Keratinocyte (primary cell): ENCODE measurements around the gene NIPSNAP2. TPM values are rescaled to one million over a fixed set of nuclear protein-coding genes. Genes with fewer than 3 reads are reported as not detected.
"Not testable (repeated sequence)": the region's sequence is repeated elsewhere in the genome, so short reads cannot be mapped to it uniquely, and the experiment has no call there.

Source experiments
- DNase-seq: peaks from one replicate; pipeline ENCODE4 v3.0.0-alpha.2; 2011; ENCODE audit warnings: low read depth, missing footprints, low spot score
- FAIRE-seq: peaks from 2 replicates; lab custom pipeline; 2011; peaks lifted over from hg19 to GRCh38; lab: Jason Lieb, UNC
- H2AFZ ChIP-seq: 2 replicates; pipeline ENCODE4 v1.6.0; 2012; ENCODE audit warnings: low read length, control low read depth, inconsistent platforms; ENCODE audit not compliant: control insufficient read depth
- H3K27ac ChIP-seq: 2 replicates; pipeline ENCODE4 v1.5.1; 2011; ENCODE audit warnings: low read length; ENCODE audit not compliant: control insufficient read depth, insufficient read depth
- H3K27me3 ChIP-seq: 3 replicates; pipeline ENCODE4 v1.6.0; 2011; ENCODE audit warnings: low read length; ENCODE audit not compliant: control insufficient read depth, insufficient read depth; ENCODE audit errors: extremely low read depth
- H3K36me3 ChIP-seq, 2 experiments: 2 replicates in 1 of 2; 3 replicates in 1 of 2; pipeline ENCODE4 v1.5.1; 2011; ENCODE audit warnings: low read length in 2 of 2, mild to moderate bottlenecking in 1 of 2; ENCODE audit not compliant: control insufficient read depth in 2 of 2, insufficient read depth in 2 of 2; ENCODE audit errors: extremely low read depth in 1 of 2
- H3K4me1 ChIP-seq: 3 replicates; pipeline ENCODE4 v1.5.1; 2011; ENCODE audit warnings: low read length; ENCODE audit not compliant: control insufficient read depth, insufficient read depth; ENCODE audit errors: extremely low read depth
- H3K4me2 ChIP-seq: 3 replicates; pipeline ENCODE4 v1.6.0; 2011; ENCODE audit warnings: low read depth, low read length; ENCODE audit not compliant: control insufficient read depth, insufficient read depth; ENCODE audit errors: extremely low read depth
- H3K4me3 ChIP-seq, 3 experiments: fragments of 200-600 bp in 1 of 3; sonication (generic) in 1 of 3; 2 replicates in 2 of 3; 3 replicates in 1 of 3; pipeline ENCODE4 v1.5.1; 2011 to 2016; ENCODE audit warnings: low read length in 3 of 3, mild to moderate bottlenecking in 3 of 3, control low read depth in 2 of 3, inconsistent platforms in 1 of 3, low read depth in 1 of 3, mixed read lengths in 1 of 3, mixed run types in 1 of 3, moderate library complexity in 1 of 3; ENCODE audit not compliant: control insufficient read depth in 2 of 3, insufficient read depth in 2 of 3; ENCODE audit errors: extremely low read depth in 1 of 3
- H3K79me2 ChIP-seq: 2 replicates; pipeline ENCODE4 v1.6.0; 2012; ENCODE audit warnings: low read length; ENCODE audit not compliant: control insufficient read depth, insufficient read depth
- H3K9ac ChIP-seq: 3 replicates; pipeline ENCODE4 v1.6.0; 2011; ENCODE audit warnings: low read length; ENCODE audit not compliant: control insufficient read depth, insufficient read depth; ENCODE audit errors: extremely low read depth
- H3K9me1 ChIP-seq: 3 replicates; pipeline ENCODE4 v1.6.0; 2011; ENCODE audit warnings: low read length; ENCODE audit not compliant: control insufficient read depth, insufficient read depth; ENCODE audit errors: extremely low read depth
- H3K9me3 ChIP-seq: 2 replicates; pipeline ENCODE4 v1.5.1; 2012; ENCODE audit warnings: low read depth, low read length; ENCODE audit not compliant: control insufficient read depth
- H4K20me1 ChIP-seq: 3 replicates; pipeline ENCODE4 v1.6.0; 2011; ENCODE audit warnings: low read length; ENCODE audit not compliant: control insufficient read depth, insufficient read depth; ENCODE audit errors: extremely low read depth
- CTCF ChIP-seq, 3 experiments: IDR thresholded peaks in 1 of 3; conservative IDR thresholded peaks in 1 of 3; optimal IDR thresholded peaks in 1 of 3; 2 replicates in 2 of 3; 3 replicates in 1 of 3; pipeline versions ENCODE3 to v1.5.1; 2011; ENCODE audit warnings: low read length in 3 of 3, mild to moderate bottlenecking in 3 of 3, moderate library complexity in 2 of 3, control low read depth in 1 of 3, inconsistent platforms in 1 of 3; ENCODE audit not compliant: insufficient read depth in 2 of 3; ENCODE audit errors: extremely low read depth in 1 of 3
- EZH2 ChIP-seq: IDR thresholded peaks from one replicate; pipeline ENCODE4 v1.6.1; 2012; ENCODE audit warnings: inconsistent platforms, mild to moderate bottlenecking, low read length, moderate library complexity
- dilution Hi-C: fragments of 300-500 bp; cut with MboI; formaldehyde crosslinking; loops from one replicate; pipeline ENCODE4 v1.7.0; 2020; ENCODE audit warnings: low sequenced_read_pairs; ENCODE audit not compliant: extremely low pct_ligation_motif_present
- polyA plus RNA-seq, 5 experiments: library from polyadenylated mRNA; depleted of rRNA in 3 of 5; stranded (reverse) in 3 of 5; stranded (forward) in 1 of 5; unstranded in 1 of 5; fragments of >200 nt; gene quantifications; 1 replicate in 1 of 5; 2 replicates in 3 of 5; 3 replicates in 1 of 5; pipeline versions ENCODE4 v1.2.1 to v1.2.3, GENCODE V29; 2011 to 2012; ENCODE audit warnings: missing spikeins in 2 of 5, low read depth in 1 of 5, low replicate concordance in 1 of 5

NIPSNAP2 gene
- polyA plus RNA-seq, 1 donor (not counting 4 experiments of a cell fraction or from before 2014, with no cell fraction given), result 64.7 TPM

- Histone ChIP-seq H4K20me1 (no peaks in the 10 kb centered on the region), H3K27ac (no peak overlapping the region), H3K4me2 (no peak overlapping the region), H3K9me1 (no peaks in the 10 kb centered on the region), H3K79me2 (no peaks in the 10 kb centered on the region), H2AFZ (no peak overlapping the region), H3K4me1 (peaks cover 8% of the 10 kb centered on the region), H3K36me3 (no peaks in the 10 kb centered on the region), H3K9ac (no peak overlapping the region), H3K27me3 (no peaks in the 10 kb centered on the region), H3K9me3 (no peaks in the 10 kb centered on the region), H3K4me3 (no peak overlapping the region)
- FAIRE-seq (no peak), DNase-seq (no peak)
- no peak for TF ChIP-seq EZH2
- no peak for TF ChIP-seq CTCF (optimal IDR thresholded peaks at IDR 0.05 in 1 of 3, IDR thresholded peaks at IDR 0.05 in 1 of 3, conservative IDR thresholded peaks at IDR 0.05 in 1 of 3; ENCODE audit: extremely low read depth in 1 of 3, insufficient read depth in 2 of 3, low read length in 3 of 3)
- dilution Hi-C loops, result no loop called here
Measured at GRCh38 chr7:56007891-56008290, 43.5 kb downstream of the NIPSNAP2 start.

DNA sequence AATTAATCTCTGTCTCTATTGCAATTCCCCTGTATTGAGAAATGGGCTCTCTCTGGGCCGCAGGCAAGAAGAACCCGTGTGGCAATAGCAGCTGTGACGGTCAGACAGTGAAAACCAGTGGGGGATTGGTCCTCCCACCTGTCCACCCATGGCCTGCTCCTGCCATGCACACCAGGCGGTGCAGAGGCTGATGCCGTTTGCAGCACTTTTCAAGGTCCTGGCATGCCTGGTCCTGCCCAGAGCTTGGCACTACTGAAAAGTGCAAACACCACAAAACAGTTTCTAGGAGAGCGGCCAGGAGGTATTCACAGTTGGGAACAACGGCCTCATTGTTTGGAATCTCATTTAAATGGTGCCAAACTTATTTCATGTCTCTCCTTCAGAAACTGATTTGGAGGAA lies 45.3 kb downstream of the NIPSNAP2 start:
- FAIRE-seq (peak; percentile 100), DNase-seq (no peak)

GRCh38 chr7:56017015-56017414 lies 52.6 kb downstream of the NIPSNAP2 start:
- DNase-seq, H3K4me2 ChIP-seq, H3K9ac ChIP-seq, H3K36me3 ChIP-seq, dilution Hi-C loops, H3K9me1 ChIP-seq, H4K20me1 ChIP-seq, H2AFZ ChIP-seq, H3K9me3 ChIP-seq, H3K27me3 ChIP-seq, FAIRE-seq, H3K79me2 ChIP-seq, H3K4me1 ChIP-seq, H3K4me3 ChIP-seq, H3K27ac ChIP-seq: not testable (repeated sequence)

More for the DNA sequence above, 45.3 kb downstream of the NIPSNAP2 start:
- H4K20me1 ChIP-seq, result no peaks in the 10 kb centered on the region
- dilution Hi-C loops, result no loop called here
- H2AFZ ChIP-seq, result no peak overlapping the region
- H3K79me2 ChIP-seq, result no peaks in the 10 kb centered on the region
- no peak overlapping the region for H3K9ac ChIP-seq
- peaks cover 8% of the 10 kb centered on the region for H3K4me1 ChIP-seq
- peak overlapping the region; percentile 49 for H3K4me2 ChIP-seq
- H3K27ac ChIP-seq, result no peak overlapping the region
- H3K9me1 ChIP-seq, result no peaks in the 10 kb centered on the region
- H3K4me3 ChIP-seq, result no peak overlapping the region
- no peak for TF ChIP-seq EZH2
- TF ChIP-seq CTCF (optimal IDR thresholded peaks at IDR 0.05 in 1 of 3, IDR thresholded peaks at IDR 0.05 in 1 of 3, conservative IDR thresholded peaks at IDR 0.05 in 1 of 3; ENCODE audit: extremely low read depth in 1 of 3, insufficient read depth in 2 of 3, low read length in 3 of 3), result no peak
- H3K9me3 ChIP-seq, result no peaks in the 10 kb centered on the region
- H3K36me3 ChIP-seq, result no peaks in the 10 kb centered on the region
- H3K27me3 ChIP-seq, result no peaks in the 10 kb centered on the region
